Neural progenitor cell (in vitro differentiated cells): ENCODE results near the gene C16orf86. TPM values are rescaled to one million over a fixed set of nuclear protein-coding genes. Genes with fewer than 3 reads are reported as not detected.
A peak's percentile ranks its signal among the peaks of the same experiment; 100 is the strongest.

Source experiments
- DNase-seq: peaks from one replicate; pipeline ENCODE4 v3.0.0-alpha.2; 2016; ENCODE audit warnings: low spot score
- H2AFZ ChIP-seq: fragments of 200-600 bp; sonication (generic); replicated peaks from 2 replicates; pipeline ENCODE4 v1.6.1; 2016; ENCODE audit warnings: antibody characterized with exemption
- H3F3A ChIP-seq: fragments of 200-600 bp; sonication (generic); 2 replicates; pipeline ENCODE4 v1.6.1; 2016; ENCODE audit warnings: antibody characterized with exemption, low read depth
- H3K27ac ChIP-seq: fragments of 200-600 bp; sonication (generic); 2 replicates; pipeline ENCODE4 v1.5.1; 2016; ENCODE audit warnings: mild to moderate bottlenecking
- H3K27me3 ChIP-seq: fragments of 200-600 bp; sonication (generic); 2 replicates; pipeline ENCODE4 v1.6.1; 2016; ENCODE audit warnings: mild to moderate bottlenecking, moderate library complexity
- H3K36me3 ChIP-seq: fragments of 200-600 bp; sonication (generic); 2 replicates; pipeline ENCODE4 v1.5.1; 2016
- H3K4me1 ChIP-seq: fragments of 200-600 bp; sonication (generic); 2 replicates; pipeline ENCODE4 v1.6.1; 2016; ENCODE audit warnings: mixed run types
- H3K4me2 ChIP-seq: fragments of 200-600 bp; sonication (generic); 2 replicates; pipeline ENCODE4 v1.6.1; 2016
- H3K4me3 ChIP-seq: fragments of 200-600 bp; sonication (generic); 2 replicates; pipeline ENCODE4 v1.5.1; 2016
- H3K79me2 ChIP-seq: fragments of 200-600 bp; sonication (generic); 2 replicates; pipeline ENCODE4 v1.6.1; 2016; ENCODE audit warnings: low read depth
- H3K9ac ChIP-seq: fragments of 200-600 bp; sonication (generic); 2 replicates; pipeline ENCODE4 v1.6.1; 2016
- H3K9me3 ChIP-seq: fragments of 200-600 bp; sonication (generic); 2 replicates; pipeline ENCODE4 v1.5.1; 2016; ENCODE audit warnings: low read depth
- H4K20me1 ChIP-seq: fragments of 200-600 bp; sonication (generic); 2 replicates; pipeline ENCODE4 v1.6.1; 2016; ENCODE audit warnings: low read depth
- H3K27ac Mint-ChIP-seq: 3 replicates; pipeline ENCODE4 v1.8.0; 2021; ENCODE audit warnings: mixed read lengths
- H3K27me3 Mint-ChIP-seq: 2 replicates; pipeline ENCODE4 v1.8.0; 2022; ENCODE audit warnings: low read depth, mild to moderate bottlenecking, inconsistent platforms, moderate library complexity, mixed read lengths; ENCODE audit not compliant: insufficient read depth
- H3K36me3 Mint-ChIP-seq: 3 replicates; pipeline ENCODE4 v1.8.0; 2021; ENCODE audit warnings: mixed read lengths
- H3K4me1 Mint-ChIP-seq: 3 replicates; pipeline ENCODE4 v1.8.0; 2021; ENCODE audit warnings: mixed read lengths
- H3K4me3 Mint-ChIP-seq: 3 replicates; pipeline ENCODE4 v1.8.0; 2021; ENCODE audit warnings: mild to moderate bottlenecking, moderate library complexity, mixed read lengths
- H3K9me3 Mint-ChIP-seq: 3 replicates; pipeline ENCODE4 v1.8.0; 2020; ENCODE audit warnings: mixed read lengths
- CTCF ChIP-seq: fragments of 200-600 bp; sonication (generic); IDR thresholded peaks from 2 replicates; pipeline ENCODE4 v1.5.1; 2017; ENCODE audit warnings: antibody characterized with exemption, mild to moderate bottlenecking
- EZH2 ChIP-seq: fragments of 200-600 bp; sonication (generic); IDR thresholded peaks from 2 replicates; pipeline ENCODE4 v1.6.1; 2017; ENCODE audit warnings: antibody characterized with exemption, mild to moderate bottlenecking, moderate library complexity
- EZH2phosphoT487 ChIP-seq: fragments of 200-600 bp; sonication (generic); IDR thresholded peaks from 2 replicates; pipeline ENCODE4 v1.6.1; 2017; ENCODE audit warnings: antibody characterized with exemption
- total RNA-seq: library from RNA; depleted of rRNA; stranded (reverse); fragments of >200 nt; gene quantifications from 2 replicates; pipeline ENCODE4 v1.2.3, GENCODE V29; 2015; ENCODE audit warnings: low replicate concordance

The C16orf86 gene
- total RNA-seq, 1 donor from 2014 or later, result 0.24 TPM

- no peak overlapping the region for H3K4me2 ChIP-seq
- no peaks in the 10 kb centered on the region for H3K9me3 Mint-ChIP-seq
- H3F3A ChIP-seq, result peaks cover 8% of the 10 kb centered on the region
- H2AFZ ChIP-seq, result no peak overlapping the region
- H3K36me3 ChIP-seq, result no peaks in the 10 kb centered on the region
- no peaks in the 10 kb centered on the region for H3K4me1 ChIP-seq
- H3K4me1 Mint-ChIP-seq, result peaks cover 7% of the 10 kb centered on the region
- H3K9ac ChIP-seq, result no peak overlapping the region
- no peaks in the 10 kb centered on the region for H3K79me2 ChIP-seq
- peaks cover 24% of the 10 kb centered on the region for H3K27me3 Mint-ChIP-seq
- no peaks in the 10 kb centered on the region for H3K9me3 ChIP-seq
- peaks cover 50% of the 10 kb centered on the region for H3K27me3 ChIP-seq
- H3K4me3 ChIP-seq, result no peak overlapping the region
- no peak overlapping the region for H3K4me3 Mint-ChIP-seq
- peaks cover 24% of the 10 kb centered on the region for H4K20me1 ChIP-seq
- TF ChIP-seq EZH2phosphoT487 (no peak), CTCF (no peak), EZH2 (no peak)
- no peaks in the 10 kb centered on the region for H3K36me3 Mint-ChIP-seq
- no peak for DNase-seq
- no peak overlapping the region for H3K27ac ChIP-seq
- no peak overlapping the region for H3K27ac Mint-ChIP-seq
Observed at GRCh38 chr16:67647681-67648080, 18.9 kb upstream of the C16orf86 start.

GRCh38 chr16:67648088-67648763, 18.4 kb upstream of the C16orf86 start:
- H3K9me3 ChIP-seq, result no peaks in the 10 kb centered on the region
- H3K36me3 ChIP-seq, result no peaks in the 10 kb centered on the region
- no peak overlapping the region for H3K9ac ChIP-seq
- peaks cover 24% of the 10 kb centered on the region for H3K27me3 Mint-ChIP-seq
- H4K20me1 ChIP-seq, result peaks cover 26% of the 10 kb centered on the region
- H3K27ac ChIP-seq, result no peak overlapping the region
- H3K36me3 Mint-ChIP-seq, result no peaks in the 10 kb centered on the region
- H3K27ac Mint-ChIP-seq, result no peak overlapping the region
- peaks cover 55% of the 10 kb centered on the region for H3K27me3 ChIP-seq
- no peak overlapping the region for H3K4me3 ChIP-seq
- no peak for DNase-seq
- H2AFZ ChIP-seq, result no peak overlapping the region
- no peak overlapping the region for H3K4me2 ChIP-seq
- H3K9me3 Mint-ChIP-seq, result no peaks in the 10 kb centered on the region
- peaks cover 8% of the 10 kb centered on the region for H3F3A ChIP-seq
- peaks cover 1% of the 10 kb centered on the region for H3K4me1 ChIP-seq
- TF ChIP-seq EZH2 (no peak), CTCF (no peak), EZH2phosphoT487 (no peak)
- H3K4me3 Mint-ChIP-seq, result peak overlapping the region; percentile 50
- peaks cover 7% of the 10 kb centered on the region for H3K4me1 Mint-ChIP-seq
- no peaks in the 10 kb centered on the region for H3K79me2 ChIP-seq

GRCh38 chr16:67648764-67649407, 17.7 kb upstream of the C16orf86 start:
- H4K20me1 ChIP-seq, result peaks cover 33% of the 10 kb centered on the region
- peaks cover 58% of the 10 kb centered on the region for H3K27me3 ChIP-seq
- no peak overlapping the region for H2AFZ ChIP-seq
- no peaks in the 10 kb centered on the region for H3K36me3 ChIP-seq
- Mint-ChIP-seq H3K27ac (no peak overlapping the region), H3K9me3 (no peaks in the 10 kb centered on the region), H3K27me3 (peaks cover 26% of the 10 kb centered on the region), H3K36me3 (no peaks in the 10 kb centered on the region), H3K4me3 (peak overlapping the region; percentile 50), H3K4me1 (peaks cover 10% of the 10 kb centered on the region)
- H3F3A ChIP-seq, result peaks cover 8% of the 10 kb centered on the region
- no peaks in the 10 kb centered on the region for H3K9me3 ChIP-seq
- H3K4me3 ChIP-seq, result no peak overlapping the region
- H3K79me2 ChIP-seq, result no peaks in the 10 kb centered on the region
- DNase-seq, result no peak
- no peak overlapping the region for H3K27ac ChIP-seq
- no peak for TF ChIP-seq CTCF
- peaks cover 7% of the 10 kb centered on the region for H3K4me1 ChIP-seq
- H3K4me2 ChIP-seq, result no peak overlapping the region
- no peak overlapping the region for H3K9ac ChIP-seq
